A673 (cell line): Measurements from ENCODE around the gene HDAC4.

ENCODE experiments used
- EZH2 ChIP-seq: fragments of 200-600 bp; sonication (generic); IDR thresholded peaks from 2 replicates; pipeline ENCODE4 v1.6.1; 2017; ENCODE audit warnings: borderline replicate concordance, low read depth, mild to moderate bottlenecking, mixed read lengths, antibody characterized with exemption, low read length; ENCODE audit not compliant: poor library complexity, severe bottlenecking
- TF ChIP-seq, protein P1 (sequence below): fragments of 300-800, 200-600 bp; sonication (generic); conservative IDR thresholded peaks from 2 replicates; pipeline ENCODE4 v1.5.1; 2017; ENCODE audit warnings: low read depth, mild to moderate bottlenecking, antibody characterized with exemption, low read length, moderate library complexity, mixed read lengths

DNA sequence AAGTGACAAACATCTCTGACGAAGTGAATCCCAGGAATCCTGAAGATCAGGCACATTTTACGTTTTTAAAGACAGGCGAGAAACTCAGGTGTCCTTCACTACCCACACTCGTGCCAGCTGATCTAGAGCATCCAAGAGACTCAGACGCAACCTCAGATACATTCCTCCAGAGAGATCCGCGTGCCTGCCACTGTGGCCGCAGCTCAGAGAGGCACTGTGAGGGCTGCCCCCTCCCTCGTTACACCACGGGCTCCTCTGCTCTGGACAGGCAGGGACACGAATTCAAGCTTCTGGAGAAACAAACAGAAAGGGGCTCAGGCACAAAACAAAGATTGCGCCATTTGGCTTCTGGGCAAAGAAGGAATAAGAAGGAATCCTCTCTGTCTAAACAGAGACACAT is 268.0 kb downstream of the HDAC4 start:
- no peak for TF ChIP-seq EZH2
- TF ChIP-seq, protein P1, sequence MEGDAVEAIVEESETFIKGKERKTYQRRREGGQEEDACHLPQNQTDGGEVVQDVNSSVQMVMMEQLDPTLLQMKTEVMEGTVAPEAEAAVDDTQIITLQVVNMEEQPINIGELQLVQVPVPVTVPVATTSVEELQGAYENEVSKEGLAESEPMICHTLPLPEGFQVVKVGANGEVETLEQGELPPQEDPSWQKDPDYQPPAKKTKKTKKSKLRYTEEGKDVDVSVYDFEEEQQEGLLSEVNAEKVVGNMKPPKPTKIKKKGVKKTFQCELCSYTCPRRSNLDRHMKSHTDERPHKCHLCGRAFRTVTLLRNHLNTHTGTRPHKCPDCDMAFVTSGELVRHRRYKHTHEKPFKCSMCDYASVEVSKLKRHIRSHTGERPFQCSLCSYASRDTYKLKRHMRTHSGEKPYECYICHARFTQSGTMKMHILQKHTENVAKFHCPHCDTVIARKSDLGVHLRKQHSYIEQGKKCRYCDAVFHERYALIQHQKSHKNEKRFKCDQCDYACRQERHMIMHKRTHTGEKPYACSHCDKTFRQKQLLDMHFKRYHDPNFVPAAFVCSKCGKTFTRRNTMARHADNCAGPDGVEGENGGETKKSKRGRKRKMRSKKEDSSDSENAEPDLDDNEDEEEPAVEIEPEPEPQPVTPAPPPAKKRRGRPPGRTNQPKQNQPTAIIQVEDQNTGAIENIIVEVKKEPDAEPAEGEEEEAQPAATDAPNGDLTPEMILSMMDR = no peak
